ENCODE data around the gene ARHGAP32.

GRCh38 chr11:129055196-129055595, 136.9 kb downstream of the ARHGAP32 start:
- TF ChIP-seq CTCF (IDR thresholded peaks at IDR 0.05) = no peak
- no peak for TF ChIP-seq POLR2A (IDR thresholded peaks at IDR 0.05)
